ENCODE results near the gene PBX1. TPM values are rescaled to one million over a fixed set of nuclear protein-coding genes. Genes with fewer than 3 reads are reported as not detected.

Gene PBX1
- total and polyA plus RNA-seq, 8 donors, result 17.3 to 113 (median 91.9) TPM

DNA sequence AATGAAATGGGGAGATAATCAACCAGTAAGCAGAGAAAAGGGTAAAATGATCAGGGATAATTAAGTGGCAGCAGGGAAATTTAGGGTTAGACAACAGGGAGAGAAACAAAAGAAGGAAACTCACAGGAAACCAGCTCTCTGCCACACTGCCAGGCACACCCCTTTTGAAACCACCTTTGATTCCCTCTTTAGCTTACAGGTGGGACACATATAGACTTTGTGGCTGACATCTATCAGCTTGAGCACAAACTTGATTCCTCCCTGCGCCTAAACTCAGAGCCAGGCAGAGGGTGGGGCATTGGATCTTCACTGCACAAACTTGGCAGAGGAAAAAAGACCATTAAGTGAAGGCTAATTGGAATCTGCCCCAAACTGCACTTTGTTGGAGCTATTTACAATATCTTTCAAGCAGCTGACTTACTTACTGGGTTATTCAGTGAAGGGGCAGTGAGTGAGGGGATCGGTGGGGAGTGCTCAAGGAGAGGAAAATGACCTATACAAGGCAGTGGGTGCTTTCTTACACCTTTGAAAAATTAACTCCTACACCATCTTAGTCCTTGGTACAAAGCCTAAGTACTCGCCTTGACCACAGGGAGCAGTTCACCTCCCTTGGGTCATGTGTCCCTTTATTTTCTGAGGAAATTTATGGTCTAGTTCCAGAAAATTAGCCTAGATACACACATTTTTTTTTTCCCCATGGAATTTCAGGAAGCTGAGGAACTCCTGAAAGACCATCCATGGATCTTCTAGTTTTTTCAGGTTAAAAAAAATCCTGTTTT, 60.2 kb downstream of the PBX1 start:
- H3K9me3 ChIP-seq, result no peaks in the 10 kb centered on the region
- no peak overlapping the region for H3K4me3 ChIP-seq
- TF ChIP-seq, protein P1, sequence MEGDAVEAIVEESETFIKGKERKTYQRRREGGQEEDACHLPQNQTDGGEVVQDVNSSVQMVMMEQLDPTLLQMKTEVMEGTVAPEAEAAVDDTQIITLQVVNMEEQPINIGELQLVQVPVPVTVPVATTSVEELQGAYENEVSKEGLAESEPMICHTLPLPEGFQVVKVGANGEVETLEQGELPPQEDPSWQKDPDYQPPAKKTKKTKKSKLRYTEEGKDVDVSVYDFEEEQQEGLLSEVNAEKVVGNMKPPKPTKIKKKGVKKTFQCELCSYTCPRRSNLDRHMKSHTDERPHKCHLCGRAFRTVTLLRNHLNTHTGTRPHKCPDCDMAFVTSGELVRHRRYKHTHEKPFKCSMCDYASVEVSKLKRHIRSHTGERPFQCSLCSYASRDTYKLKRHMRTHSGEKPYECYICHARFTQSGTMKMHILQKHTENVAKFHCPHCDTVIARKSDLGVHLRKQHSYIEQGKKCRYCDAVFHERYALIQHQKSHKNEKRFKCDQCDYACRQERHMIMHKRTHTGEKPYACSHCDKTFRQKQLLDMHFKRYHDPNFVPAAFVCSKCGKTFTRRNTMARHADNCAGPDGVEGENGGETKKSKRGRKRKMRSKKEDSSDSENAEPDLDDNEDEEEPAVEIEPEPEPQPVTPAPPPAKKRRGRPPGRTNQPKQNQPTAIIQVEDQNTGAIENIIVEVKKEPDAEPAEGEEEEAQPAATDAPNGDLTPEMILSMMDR (IDR thresholded peaks at IDR 0.05), result peak in 1 of 4 donors; percentile 12
- WGBS, 2 donors, result 31 to 32% methylated on average over 3 of the region's 3 CpGs
- peak in 3 of 4 donors; percentile 31 to 63 (median 34) for ATAC-seq
- no peaks in the 10 kb centered on the region for H3K27me3 ChIP-seq
- H3K4me1 ChIP-seq, result peaks cover 43 to 53% (median 45%) of the 10 kb centered on the region in 3 donors
- FAIRE-seq, result no peak
- H3K27ac ChIP-seq, result peak overlapping the region in 3 of 4 donors; percentile 2 to 37 (median 10)
- intact Hi-C loops (cut with DNase I), result no loop called here
- DNase-seq, result no peak
- no peaks in the 10 kb centered on the region for H3K36me3 ChIP-seq

DNA sequence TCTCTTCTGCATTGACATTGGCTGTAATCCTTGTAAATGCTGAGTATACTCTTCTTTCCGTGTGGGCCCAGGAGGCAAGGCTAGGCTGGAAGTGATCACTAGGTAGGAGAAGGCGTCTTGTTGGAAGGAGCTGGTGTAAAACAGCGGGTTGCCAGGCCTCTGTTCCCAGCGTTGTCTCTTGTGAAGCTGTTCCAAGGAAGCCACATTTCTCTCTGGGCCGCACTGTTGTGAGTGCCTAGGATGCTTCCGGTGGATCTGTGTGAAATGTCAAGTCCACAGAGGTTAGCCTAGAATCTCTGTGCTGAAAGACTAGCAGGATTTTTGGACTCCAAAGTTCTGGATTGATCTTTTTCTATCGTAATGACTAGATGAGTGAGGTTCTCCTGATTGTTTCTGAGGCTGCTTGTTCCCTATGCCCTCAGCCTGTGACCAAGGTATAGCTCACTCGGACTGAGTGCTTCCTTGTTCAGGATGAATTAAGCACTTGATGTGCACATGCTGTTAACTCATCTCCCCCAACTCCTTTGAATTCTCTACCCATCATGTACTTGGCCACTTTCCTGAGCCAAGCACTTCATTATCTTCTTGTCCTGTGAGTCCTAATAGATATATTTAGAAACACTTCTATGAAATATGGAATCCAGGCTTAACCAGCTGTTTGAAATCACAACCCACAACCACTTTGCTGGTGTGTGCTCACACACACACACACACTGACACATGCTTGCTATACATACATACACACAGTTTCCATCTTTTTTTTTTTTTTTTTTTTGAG, 63.3 kb downstream of the PBX1 start:
- peak in 1 of 4 donors; percentile 16 for ATAC-seq
- FAIRE-seq, result no peak
- peak overlapping the region in 1 of 4 donors; percentile 45 for H3K27ac ChIP-seq
- DNase-seq, result no peak
- no peak overlapping the region for H3K4me3 ChIP-seq
- intact Hi-C loops (cut with DNase I), result no loop called here
- no peaks in the 10 kb centered on the region for H3K9me3 ChIP-seq
- H3K36me3 ChIP-seq, result peaks cover 0 to 6% (median 0%) of the 10 kb centered on the region in 3 donors
- WGBS, 2 donors, result 75 to 82% methylated on average over 8 of the region's 8 CpGs
- TF ChIP-seq, protein P1 (IDR thresholded peaks at IDR 0.05), result no peak
- H3K4me1 ChIP-seq, result peaks cover 22 to 26% (median 22%) of the 10 kb centered on the region in 3 donors
- H3K27me3 ChIP-seq, result no peaks in the 10 kb centered on the region

DNA sequence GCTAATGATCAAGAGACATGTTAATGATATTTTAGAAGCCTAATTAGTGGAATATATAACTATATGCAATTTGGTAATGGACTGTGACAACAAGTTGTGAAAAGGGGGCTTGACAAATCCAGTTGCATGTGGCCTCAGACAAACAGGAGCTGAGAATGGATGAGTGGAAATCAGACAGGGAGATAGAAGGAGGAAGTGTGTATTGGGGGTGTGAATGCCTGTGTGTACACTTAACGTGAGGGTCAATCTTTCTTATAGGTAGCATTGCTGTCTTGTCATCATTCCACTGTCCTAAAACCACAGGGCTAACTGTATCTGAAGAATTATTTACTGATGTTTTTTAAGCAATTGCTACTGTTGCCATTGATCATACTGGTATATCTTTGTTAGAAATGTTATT, 64.8 kb downstream of the PBX1 start:
- TF ChIP-seq, protein P1 (IDR thresholded peaks at IDR 0.05), result no peak
- Histone ChIP-seq H3K4me1 (peaks cover 17 to 19% (median 17%) of the 10 kb centered on the region in 3 donors), H3K9me3 (no peaks in the 10 kb centered on the region), H3K27ac (no peak overlapping the region), H3K36me3 (peaks cover 0 to 6% (median 0%) of the 10 kb centered on the region in 3 donors), H3K4me3 (no peak overlapping the region), H3K27me3 (no peaks in the 10 kb centered on the region)
- whole genome bisulfite sequencing, 2 donors, result 45 to 55% methylated on average over 1 of the region's 1 CpG
- intact Hi-C loops (cut with DNase I), result no loop called here
- FAIRE-seq (no peak), ATAC-seq (no peak), DNase-seq (no peak)

DNA sequence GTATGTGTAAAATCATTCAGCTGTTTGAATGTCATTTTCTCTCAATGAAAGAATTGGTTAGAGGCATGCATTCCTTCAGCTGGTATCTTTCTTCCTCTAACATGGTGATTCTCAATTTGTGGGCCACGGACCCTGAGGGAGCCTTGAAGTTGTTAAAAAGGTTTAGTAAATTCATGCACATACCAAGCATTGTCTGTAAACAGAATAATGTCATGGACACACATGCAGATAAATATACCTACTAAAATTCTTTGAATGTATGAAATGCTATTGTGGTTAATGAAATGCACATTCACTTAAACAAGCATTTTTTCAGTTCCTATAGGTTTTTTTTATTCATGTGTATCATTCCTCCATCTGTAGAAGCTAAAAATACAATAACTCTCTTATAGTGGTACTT, 65.4 kb downstream of the PBX1 start:
- WGBS, 2 donors, result 79 to 81% methylated on average over 1 of the region's 1 CpG
- ATAC-seq, result no peak
- peaks cover 11 to 13% (median 12%) of the 10 kb centered on the region in 3 donors for H3K4me1 ChIP-seq

More for the DNA sequence above, 65.4 kb downstream of the PBX1 start:
- no peaks in the 10 kb centered on the region for H3K27me3 ChIP-seq
- TF ChIP-seq, protein P1 (IDR thresholded peaks at IDR 0.05), result no peak
- DNase-seq (no peak), FAIRE-seq (no peak)
- intact Hi-C loops (cut with DNase I), result no loop called here
- no peak overlapping the region for H3K4me3 ChIP-seq
- peaks cover 0 to 6% (median 0%) of the 10 kb centered on the region in 3 donors for H3K36me3 ChIP-seq
- no peaks in the 10 kb centered on the region for H3K9me3 ChIP-seq
- no peak overlapping the region for H3K27ac ChIP-seq
